Activated CD4-positive, alpha-beta T cell treated with anti-CD3 and anti-CD28 coated beads, Interleukin-2, amount 50 U/mL, for 16 hours (primary cell): Measurements from ENCODE around the gene CDRT4.

Experiments used
- DNase-seq: peaks from one replicate; pipeline ENCODE4 v3.0.0-alpha.2; 2020

The CDRT4 gene

GRCh38 chr17:15388356-15389041, 78.9 kb downstream of the CDRT4 start:
- no peak for DNase-seq

GRCh38 chr17:15386083-15386482, 81.3 kb downstream of the CDRT4 start:
- no peak for DNase-seq
